ENCODE data around the gene DGCR8.

DGCR8 gene

DNA sequence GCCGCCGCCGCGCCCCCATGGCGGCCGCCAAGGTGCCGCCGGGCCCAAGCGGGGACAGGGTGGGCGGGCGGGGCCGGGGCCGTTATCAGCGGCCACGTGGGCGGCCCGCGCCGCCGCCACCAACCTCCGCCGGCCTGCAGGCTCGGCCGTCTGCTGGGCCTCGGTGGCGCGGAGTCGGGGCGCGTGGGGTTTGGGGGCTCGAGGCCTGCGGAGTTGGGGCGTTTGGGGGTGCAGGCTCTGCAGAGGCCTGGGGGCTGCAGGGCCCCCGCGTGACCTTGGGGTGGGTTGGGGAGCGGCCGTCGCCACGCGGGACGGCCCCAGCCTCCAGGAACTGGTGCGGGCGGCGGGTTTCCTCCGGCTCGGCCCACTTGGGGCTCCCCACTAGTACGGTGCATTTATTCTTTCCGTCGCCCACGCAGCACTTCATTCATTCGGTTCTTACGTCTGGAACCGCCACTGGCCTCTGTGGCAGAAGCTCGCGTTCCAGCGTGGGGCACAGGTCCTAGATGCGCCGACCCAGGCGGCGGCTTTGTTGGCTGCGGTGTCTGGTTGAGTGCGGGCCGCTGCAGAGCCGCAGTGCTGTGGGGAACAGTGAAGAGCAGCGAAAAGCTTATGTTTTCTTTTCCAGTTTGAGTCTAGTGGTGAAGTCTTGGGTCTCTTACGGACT is 37.7 kb downstream of the DGCR8 start:
- H3K79me2 ChIP-seq (ENCODE audit: insufficient read depth, low read length): peaks cover 57% of the 10 kb centered on the region
- peak overlapping the region; percentile 99 for H3K9ac ChIP-seq (ENCODE audit: low read length)
- peak overlapping the region; percentile 50 for H3K27ac ChIP-seq (ENCODE audit: low read depth, low read length)
- H3K27me3 ChIP-seq (ENCODE audit: low read length): no peaks in the 10 kb centered on the region
- H3K4me2 ChIP-seq (ENCODE audit: low read depth, low read length, poor library complexity, severe bottlenecking): peak overlapping the region; percentile 83
- H3K4me3 ChIP-seq (ENCODE audit: insufficient read depth, low read length, poor library complexity, severe bottlenecking): peak overlapping the region; percentile 95
- H3F3A ChIP-seq (ENCODE audit: insufficient read depth): no peaks in the 10 kb centered on the region
- H4K20me1 ChIP-seq (ENCODE audit: low read depth, low read length): no peaks in the 10 kb centered on the region
- H2AFZ ChIP-seq (ENCODE audit: low read depth, low read length, severe bottlenecking): no peak overlapping the region
- TF ChIP-seq EZH2phosphoT487 (conservative IDR thresholded peaks at IDR 0.05; ENCODE audit: low read length): no peak
- TF ChIP-seq, protein P1, sequence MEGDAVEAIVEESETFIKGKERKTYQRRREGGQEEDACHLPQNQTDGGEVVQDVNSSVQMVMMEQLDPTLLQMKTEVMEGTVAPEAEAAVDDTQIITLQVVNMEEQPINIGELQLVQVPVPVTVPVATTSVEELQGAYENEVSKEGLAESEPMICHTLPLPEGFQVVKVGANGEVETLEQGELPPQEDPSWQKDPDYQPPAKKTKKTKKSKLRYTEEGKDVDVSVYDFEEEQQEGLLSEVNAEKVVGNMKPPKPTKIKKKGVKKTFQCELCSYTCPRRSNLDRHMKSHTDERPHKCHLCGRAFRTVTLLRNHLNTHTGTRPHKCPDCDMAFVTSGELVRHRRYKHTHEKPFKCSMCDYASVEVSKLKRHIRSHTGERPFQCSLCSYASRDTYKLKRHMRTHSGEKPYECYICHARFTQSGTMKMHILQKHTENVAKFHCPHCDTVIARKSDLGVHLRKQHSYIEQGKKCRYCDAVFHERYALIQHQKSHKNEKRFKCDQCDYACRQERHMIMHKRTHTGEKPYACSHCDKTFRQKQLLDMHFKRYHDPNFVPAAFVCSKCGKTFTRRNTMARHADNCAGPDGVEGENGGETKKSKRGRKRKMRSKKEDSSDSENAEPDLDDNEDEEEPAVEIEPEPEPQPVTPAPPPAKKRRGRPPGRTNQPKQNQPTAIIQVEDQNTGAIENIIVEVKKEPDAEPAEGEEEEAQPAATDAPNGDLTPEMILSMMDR (IDR thresholded peaks at IDR 0.05; ENCODE audit: insufficient read depth, low read length, poor library complexity, severe bottlenecking): no peak
- H3K36me3 ChIP-seq (ENCODE audit: low read length): peaks cover 4% of the 10 kb centered on the region; the same call in 1 of the 2 replicates
- no peaks in the 10 kb centered on the region for H3K9me2 ChIP-seq (replicated peaks; ENCODE audit: insufficient read depth, low read length)
- no peaks in the 10 kb centered on the region for H3K9me3 ChIP-seq (ENCODE audit: insufficient read depth, low read length)

DNA sequence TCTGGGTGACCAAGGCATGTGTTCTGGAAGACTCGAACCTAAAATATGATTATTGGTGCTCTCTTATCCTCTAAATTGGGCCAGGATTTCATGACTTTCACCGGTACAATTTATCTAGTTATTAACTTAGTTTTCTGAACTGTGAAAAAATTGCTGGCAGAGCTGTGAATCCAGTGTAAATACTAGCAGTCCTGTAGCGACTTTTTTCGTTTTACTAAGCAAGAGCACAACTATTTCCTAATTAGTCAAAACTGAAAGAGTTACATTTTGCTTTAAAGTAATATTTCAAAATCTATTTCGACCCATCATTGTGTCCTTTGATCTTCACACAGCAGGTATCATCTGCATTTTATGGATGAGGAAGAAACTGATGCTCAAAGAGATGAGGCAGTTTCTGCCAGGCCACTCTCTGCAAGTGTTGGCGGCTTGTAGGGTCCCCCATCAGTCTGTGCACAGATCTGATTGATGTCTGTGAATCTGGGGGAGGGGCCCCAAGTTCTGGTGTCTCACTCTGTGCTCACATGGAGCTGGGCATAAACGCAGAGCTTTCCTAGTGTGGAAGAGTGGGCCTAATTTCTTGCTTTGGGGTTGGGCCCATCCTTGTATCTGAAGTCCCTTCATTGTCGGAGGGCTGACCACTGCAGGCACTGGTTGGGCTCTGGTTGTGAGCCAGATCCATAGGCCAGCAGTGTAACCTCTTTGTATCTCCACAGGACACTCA is 38.4 kb downstream of the DGCR8 start:
- no peaks in the 10 kb centered on the region for H3F3A ChIP-seq (ENCODE audit: insufficient read depth)
- no peaks in the 10 kb centered on the region for H3K27me3 ChIP-seq (ENCODE audit: low read length)
- peak overlapping the region; percentile 83 for H3K4me2 ChIP-seq (ENCODE audit: low read depth, low read length, poor library complexity, severe bottlenecking)
- TF ChIP-seq EZH2phosphoT487 (conservative IDR thresholded peaks at IDR 0.05; ENCODE audit: low read length): no peak
- TF ChIP-seq, protein P1 (IDR thresholded peaks at IDR 0.05; ENCODE audit: insufficient read depth, low read length, poor library complexity, severe bottlenecking): no peak
- H3K4me3 ChIP-seq (ENCODE audit: insufficient read depth, low read length, poor library complexity, severe bottlenecking): peak overlapping the region; percentile 95
- peaks cover 4% of the 10 kb centered on the region; the same call in 1 of the 2 replicates for H3K36me3 ChIP-seq (ENCODE audit: low read length)
- no peak overlapping the region for H2AFZ ChIP-seq (ENCODE audit: low read depth, low read length, severe bottlenecking)
- H3K79me2 ChIP-seq (ENCODE audit: insufficient read depth, low read length): peaks cover 57% of the 10 kb centered on the region
- peak overlapping the region; percentile 50; the same call in 1 of the 2 replicates for H3K27ac ChIP-seq (ENCODE audit: low read depth, low read length)
- H3K9me3 ChIP-seq (ENCODE audit: insufficient read depth, low read length): no peaks in the 10 kb centered on the region
- H4K20me1 ChIP-seq (ENCODE audit: low read depth, low read length): no peaks in the 10 kb centered on the region
- H3K9ac ChIP-seq (ENCODE audit: low read length): peak overlapping the region; percentile 99
- no peaks in the 10 kb centered on the region for H3K9me2 ChIP-seq (replicated peaks; ENCODE audit: insufficient read depth, low read length)

DNA sequence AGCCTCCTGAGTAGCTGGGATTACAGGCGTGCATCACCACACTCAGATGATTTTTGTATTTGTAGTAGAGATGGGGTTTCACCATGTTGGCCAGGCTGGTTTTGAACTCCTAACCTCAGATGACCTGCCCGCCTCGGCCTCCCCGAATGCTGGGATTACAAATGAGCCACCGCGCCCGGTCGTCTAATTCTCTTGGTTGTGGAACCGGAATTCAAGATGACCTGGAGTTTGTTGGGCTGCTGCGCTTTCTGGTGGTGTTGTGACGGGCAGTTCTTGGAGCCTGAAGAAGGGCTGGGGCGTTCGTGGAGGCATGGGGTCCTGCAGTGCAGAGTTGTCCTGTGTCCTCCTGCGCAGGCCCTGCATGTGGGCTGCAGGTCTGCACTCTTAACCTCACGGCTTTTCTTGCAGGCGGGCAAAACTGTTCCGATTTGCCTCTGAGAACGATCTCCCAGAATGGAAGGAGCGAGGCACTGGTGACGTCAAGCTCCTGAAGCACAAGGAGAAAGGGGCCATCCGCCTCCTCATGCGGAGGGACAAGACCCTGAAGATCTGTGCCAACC is 41.9 kb downstream of the DGCR8 start:
- peaks cover 45% of the 10 kb centered on the region for H3K79me2 ChIP-seq (ENCODE audit: insufficient read depth, low read length)
- no peak overlapping the region for H3K9ac ChIP-seq (ENCODE audit: low read length)
- H3K36me3 ChIP-seq (ENCODE audit: low read length): peaks cover 4% of the 10 kb centered on the region; the same call in 1 of the 2 replicates
- H3K27me3 ChIP-seq (ENCODE audit: low read length): no peaks in the 10 kb centered on the region
- H2AFZ ChIP-seq (ENCODE audit: low read depth, low read length, severe bottlenecking): no peak overlapping the region
- H3K4me3 ChIP-seq (ENCODE audit: insufficient read depth, low read length, poor library complexity, severe bottlenecking): no peak overlapping the region
- no peaks in the 10 kb centered on the region for H3K9me2 ChIP-seq (replicated peaks; ENCODE audit: insufficient read depth, low read length)
- no peak overlapping the region for H3K4me2 ChIP-seq (ENCODE audit: low read depth, low read length, poor library complexity, severe bottlenecking)
- H3F3A ChIP-seq (ENCODE audit: insufficient read depth): no peaks in the 10 kb centered on the region
- no peak overlapping the region for H3K27ac ChIP-seq (ENCODE audit: low read depth, low read length)
- TF ChIP-seq EZH2phosphoT487 (conservative IDR thresholded peaks at IDR 0.05; ENCODE audit: low read length): no peak
- TF ChIP-seq, protein P1 (IDR thresholded peaks at IDR 0.05; ENCODE audit: insufficient read depth, low read length, poor library complexity, severe bottlenecking): no peak
- no peaks in the 10 kb centered on the region for H3K9me3 ChIP-seq (ENCODE audit: insufficient read depth, low read length)
- no peaks in the 10 kb centered on the region for H4K20me1 ChIP-seq (ENCODE audit: low read depth, low read length)

Data from SU-DHL-6 (cell line).